DOHH2 (cell line): ENCODE measurements around the gene CLK2.
"Not testable (repeated sequence)": the region's sequence is repeated elsewhere in the genome, so short reads cannot be mapped to it uniquely, and the experiment has no call there.

Experiments used
- H3F3A ChIP-seq: fragments of 200-600 bp; sonication (generic), shearing (Covaris generic); 2 replicates; pipeline ENCODE4 v1.6.0; 2016; ENCODE audit warnings: antibody characterized with exemption, mild to moderate bottlenecking; ENCODE audit not compliant: control insufficient read depth, insufficient read depth
- H3K27ac ChIP-seq: fragments of 200-600 bp; sonication (generic); 2 replicates; pipeline ENCODE4 v1.5.1; 2014; ENCODE audit warnings: low read depth, mild to moderate bottlenecking, low read length, moderate library complexity
- H3K27me3 ChIP-seq: fragments of 200-600 bp; sonication (generic); 2 replicates; pipeline ENCODE4 v1.6.1; 2014; ENCODE audit warnings: mild to moderate bottlenecking, low read length, mixed read lengths; ENCODE audit not compliant: control insufficient read depth
- H3K36me3 ChIP-seq: fragments of 200-600 bp; sonication (generic); 2 replicates; pipeline ENCODE4 v1.6.1; 2014; ENCODE audit warnings: mild to moderate bottlenecking, low read length, moderate library complexity, mixed read lengths; ENCODE audit not compliant: control insufficient read depth
- H3K4me1 ChIP-seq: fragments of 200-600 bp; sonication (generic); 2 replicates; pipeline ENCODE4 v1.6.1; 2014; ENCODE audit warnings: mild to moderate bottlenecking, low read length, mixed read lengths; ENCODE audit not compliant: control insufficient read depth
- H3K4me2 ChIP-seq: fragments of 200-600 bp; sonication (generic); 2 replicates; pipeline ENCODE4 v1.6.0; 2014; ENCODE audit warnings: mild to moderate bottlenecking, low read length, moderate library complexity
- H3K4me3 ChIP-seq: fragments of 200-600 bp; sonication (generic); 2 replicates; pipeline ENCODE4 v1.5.1; 2014; ENCODE audit warnings: mild to moderate bottlenecking, low read length, mixed read lengths
- H3K79me2 ChIP-seq: fragments of 200-600 bp; sonication (generic); 2 replicates; pipeline ENCODE4 v1.6.1; 2014; ENCODE audit warnings: mild to moderate bottlenecking, low read length, mixed read lengths; ENCODE audit not compliant: control insufficient read depth
- H3K9me2 ChIP-seq: fragments of 200-600 bp; sonication (generic); replicated peaks from 2 replicates; pipeline ENCODE4 v1.6.1; 2014; ENCODE audit warnings: mild to moderate bottlenecking, low read length, mixed read lengths; ENCODE audit not compliant: control insufficient read depth
- H3K9me3 ChIP-seq: fragments of 200-600 bp; sonication (generic); 2 replicates; pipeline ENCODE4 v1.6.1; 2014; ENCODE audit warnings: antibody characterized with exemption, low read length, mixed read lengths; ENCODE audit not compliant: control insufficient read depth, insufficient read depth
- H4K20me1 ChIP-seq: fragments of 200-600 bp; sonication (generic); 2 replicates; pipeline ENCODE4 v1.6.0; 2014; ENCODE audit warnings: low read depth, mild to moderate bottlenecking, antibody characterized with exemption, low read length, moderate library complexity; ENCODE audit not compliant: control insufficient read depth, insufficient read depth
- EZH2phosphoT487 ChIP-seq: fragments of 200-600 bp; sonication (generic); IDR thresholded peaks from 2 replicates; pipeline ENCODE4 v1.6.1; 2017; ENCODE audit warnings: borderline replicate concordance, mild to moderate bottlenecking, antibody characterized with exemption, low read length, moderate library complexity, mixed read lengths
- TF ChIP-seq, protein P1 (sequence below): fragments of 200-600 bp; sonication (generic); IDR thresholded peaks from one replicate; pipeline ENCODE4 v1.5.1; 2014; ENCODE audit warnings: antibody characterized with exemption, mild to moderate bottlenecking, low read depth, low read length; ENCODE audit not compliant: poor library complexity, severe bottlenecking

CLK2 gene

DNA sequence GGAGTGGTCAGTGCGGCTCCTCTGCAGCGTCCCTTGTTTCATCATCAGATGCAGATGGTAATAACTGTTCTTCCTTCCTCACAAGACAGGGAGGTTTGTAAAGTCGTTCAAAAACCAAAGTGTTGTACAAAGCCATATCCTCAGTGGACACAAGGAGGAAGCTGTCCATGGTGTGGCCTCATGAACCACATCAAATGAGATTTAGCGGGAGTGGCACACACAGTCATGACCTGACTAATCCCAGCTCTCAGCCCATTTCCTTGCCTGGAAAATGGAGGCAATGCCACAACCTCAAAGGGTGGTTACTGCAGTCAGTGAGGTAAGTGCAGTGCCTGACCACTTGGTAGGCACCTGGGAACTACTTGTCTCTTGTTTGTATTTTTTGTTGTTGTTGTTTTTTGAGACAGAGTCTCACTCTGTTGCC lies 31.5 kb downstream of the CLK2 start:
- Histone ChIP-seq H3K79me2 (peaks cover 26% of the 10 kb centered on the region), H3F3A (0 out of 2 replicates have a peak, but pooled peaks cover 5% of the 10 kb centered on the region), H3K27me3 (no peaks in the 10 kb centered on the region), H3K9me2 (no peaks in the 10 kb centered on the region), H3K36me3 (peaks cover 14% of the 10 kb centered on the region), H3K4me2 (peak overlapping the region; percentile 79), H3K9me3 (no peaks in the 10 kb centered on the region), H4K20me1 (no peaks in the 10 kb centered on the region), H3K27ac (peak overlapping the region; percentile 14; the same call in 1 of the 2 replicates), H3K4me3 (peak overlapping the region; percentile 73), H3K4me1 (peaks cover 37% of the 10 kb centered on the region)
- no peak for TF ChIP-seq EZH2phosphoT487
- TF ChIP-seq, protein P1, sequence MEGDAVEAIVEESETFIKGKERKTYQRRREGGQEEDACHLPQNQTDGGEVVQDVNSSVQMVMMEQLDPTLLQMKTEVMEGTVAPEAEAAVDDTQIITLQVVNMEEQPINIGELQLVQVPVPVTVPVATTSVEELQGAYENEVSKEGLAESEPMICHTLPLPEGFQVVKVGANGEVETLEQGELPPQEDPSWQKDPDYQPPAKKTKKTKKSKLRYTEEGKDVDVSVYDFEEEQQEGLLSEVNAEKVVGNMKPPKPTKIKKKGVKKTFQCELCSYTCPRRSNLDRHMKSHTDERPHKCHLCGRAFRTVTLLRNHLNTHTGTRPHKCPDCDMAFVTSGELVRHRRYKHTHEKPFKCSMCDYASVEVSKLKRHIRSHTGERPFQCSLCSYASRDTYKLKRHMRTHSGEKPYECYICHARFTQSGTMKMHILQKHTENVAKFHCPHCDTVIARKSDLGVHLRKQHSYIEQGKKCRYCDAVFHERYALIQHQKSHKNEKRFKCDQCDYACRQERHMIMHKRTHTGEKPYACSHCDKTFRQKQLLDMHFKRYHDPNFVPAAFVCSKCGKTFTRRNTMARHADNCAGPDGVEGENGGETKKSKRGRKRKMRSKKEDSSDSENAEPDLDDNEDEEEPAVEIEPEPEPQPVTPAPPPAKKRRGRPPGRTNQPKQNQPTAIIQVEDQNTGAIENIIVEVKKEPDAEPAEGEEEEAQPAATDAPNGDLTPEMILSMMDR: no peak

DNA sequence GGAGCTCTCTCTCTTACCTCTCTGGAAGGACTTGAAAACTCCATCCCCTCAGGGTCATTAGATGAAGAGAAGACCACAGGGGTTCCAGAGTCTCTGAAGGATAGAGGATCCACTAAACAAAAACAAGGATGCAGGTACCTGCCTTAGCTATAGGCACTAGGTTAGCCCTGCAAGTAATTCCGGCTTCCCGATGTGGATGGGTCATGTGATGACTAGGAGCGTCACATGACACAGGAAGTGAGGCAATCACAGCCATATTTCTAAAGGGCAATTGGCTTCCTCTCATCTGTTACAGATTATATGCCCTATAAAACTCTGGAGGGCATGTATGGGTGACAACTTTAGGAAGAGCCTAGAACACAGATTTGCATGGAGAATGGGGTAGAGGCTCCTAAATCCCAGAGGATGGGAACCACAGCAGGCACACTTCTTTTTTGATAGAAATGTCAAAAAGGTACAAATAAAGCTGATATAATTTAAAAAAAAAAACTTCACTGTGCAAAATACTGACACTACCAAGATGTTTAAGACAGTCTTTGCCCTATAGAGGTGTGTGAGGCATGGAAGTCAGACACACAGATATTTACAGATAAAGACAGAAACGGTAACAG lies 32.1 kb downstream of the CLK2 start:
- Histone ChIP-seq H3K27me3 (no peaks in the 10 kb centered on the region), H3K9me3 (no peaks in the 10 kb centered on the region)
- TF ChIP-seq, protein P1: no peak
- no peak for TF ChIP-seq EZH2phosphoT487

DNA sequence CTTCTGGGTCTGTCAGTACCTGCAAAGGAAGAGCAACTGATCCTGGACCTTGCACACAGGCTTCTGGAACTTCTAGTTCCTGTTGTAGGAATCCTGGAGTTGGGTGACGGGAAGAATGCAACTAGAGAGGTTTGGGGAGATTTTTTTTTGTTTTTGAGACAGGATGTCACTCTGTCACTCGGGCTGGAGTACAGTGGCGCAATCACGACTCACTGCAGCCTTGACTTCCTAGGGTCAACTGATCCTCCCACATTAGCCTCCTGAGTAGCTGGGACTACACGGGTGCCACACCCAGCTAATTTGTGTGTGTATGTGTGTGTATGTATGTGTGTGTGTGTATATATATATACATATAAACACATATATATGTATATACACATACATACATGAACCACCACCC lies 36.9 kb downstream of the CLK2 start:
- H3K36me3 ChIP-seq: peaks cover 9% of the 10 kb centered on the region; the same call in 1 of the 2 replicates
- peaks cover 10% of the 10 kb centered on the region for H3K4me1 ChIP-seq
- H3K9me3 ChIP-seq: no peaks in the 10 kb centered on the region
- H3K27ac ChIP-seq: no peak overlapping the region
- H4K20me1 ChIP-seq: no peaks in the 10 kb centered on the region
- no peak for TF ChIP-seq EZH2phosphoT487
- TF ChIP-seq, protein P1: no peak
- no peaks in the 10 kb centered on the region for H3K27me3 ChIP-seq
- H3K4me3 ChIP-seq: no peak overlapping the region
- no peaks in the 10 kb centered on the region for H3K9me2 ChIP-seq
- H3K4me2 ChIP-seq: no peak overlapping the region
- H3K79me2 ChIP-seq: peaks cover under 1% of the 10 kb centered on the region; the same call in 1 of the 2 replicates
- H3F3A ChIP-seq: no peaks in the 10 kb centered on the region

More for the DNA sequence above, 32.1 kb downstream of the CLK2 start:
- peak overlapping the region; percentile 79 for H3K4me2 ChIP-seq
- 0 out of 2 replicates have a peak, but pooled peaks cover 5% of the 10 kb centered on the region for H3F3A ChIP-seq
- H3K4me1 ChIP-seq: peaks cover 37% of the 10 kb centered on the region
- peak overlapping the region; percentile 73 for H3K4me3 ChIP-seq
- H3K9me2 ChIP-seq: no peaks in the 10 kb centered on the region
- peaks cover 16% of the 10 kb centered on the region for H3K36me3 ChIP-seq
- H4K20me1 ChIP-seq: no peaks in the 10 kb centered on the region
- H3K79me2 ChIP-seq: peaks cover 26% of the 10 kb centered on the region
- H3K27ac ChIP-seq: peak overlapping the region; percentile 14; the same call in 1 of the 2 replicates

GRCh38 chr1:155235375-155235774 lies 37.9 kb downstream of the CLK2 start:
- not testable (repeated sequence) for H3K4me2 ChIP-seq, H3K27ac ChIP-seq, H4K20me1 ChIP-seq, H3K79me2 ChIP-seq, H3K27me3 ChIP-seq, H3K4me3 ChIP-seq, H3F3A ChIP-seq, H3K4me1 ChIP-seq, H3K9me2 ChIP-seq, H3K9me3 ChIP-seq, H3K36me3 ChIP-seq

DNA sequence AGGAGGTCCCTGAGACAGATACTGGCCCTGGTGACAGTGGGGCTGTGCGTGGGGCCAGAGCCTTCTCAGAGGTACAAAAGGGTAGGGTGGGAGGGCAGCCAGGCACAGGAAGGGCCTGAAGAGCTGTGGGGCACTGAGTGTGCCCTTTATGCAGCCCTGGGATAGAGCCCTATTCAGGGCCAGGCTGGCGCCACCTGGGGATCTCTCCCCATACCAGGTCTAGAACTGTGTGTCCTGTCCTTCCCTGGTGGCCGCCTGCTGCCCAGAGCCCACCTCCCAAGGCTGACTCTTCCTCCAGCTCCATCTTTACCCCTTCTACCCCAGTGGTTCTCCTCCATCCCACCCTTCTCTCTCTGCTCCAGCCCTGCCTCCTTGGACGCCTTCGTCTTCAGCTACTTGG lies 39.8 kb downstream of the CLK2 start:
- H3K4me1 ChIP-seq, H3K36me3 ChIP-seq, H3K9me2 ChIP-seq, H3K79me2 ChIP-seq, H3K9me3 ChIP-seq, H3K27ac ChIP-seq, H4K20me1 ChIP-seq, H3K4me2 ChIP-seq, H3K4me3 ChIP-seq, H3K27me3 ChIP-seq, H3F3A ChIP-seq: not testable (repeated sequence)
